SK-N-SH treated with all-trans-retinoic acid at 6 μM for 48 hours (cell line): ENCODE data around the gene PELI3.

ENCODE experiments used
- ARNTL ChIP-seq: fragments of 450-650 bp; formaldehyde crosslinking; IDR thresholded peaks from 2 replicates; pipeline ENCODE4 v1.5.0; 2020; ENCODE audit warnings: low read depth, mild to moderate bottlenecking, moderate library complexity, borderline replicate concordance
- BACH2 ChIP-seq: fragments of 250-450 bp; sonication (Bioruptor Pico); IDR thresholded peaks from 2 replicates; pipeline ENCODE4 v1.9.0; 2021; ENCODE audit warnings: mild to moderate bottlenecking, borderline replicate concordance
- CSDC2 ChIP-seq: fragments of 250-450 bp; sonication (Bioruptor Pico); IDR thresholded peaks from 2 replicates; pipeline ENCODE4 v1.5.0; 2020; ENCODE audit warnings: mild to moderate bottlenecking, moderate library complexity
- GLIS3 ChIP-seq: fragments of 250-450 bp; sonication (Bioruptor Pico); IDR thresholded peaks from 2 replicates; pipeline ENCODE4 v1.5.0; 2020; ENCODE audit warnings: mild to moderate bottlenecking, moderate library complexity
- RARB ChIP-seq: fragments of 250-450 bp; sonication (Bioruptor Pico); IDR thresholded peaks from 2 replicates; pipeline ENCODE4 v1.8.0; 2021; ENCODE audit warnings: mild to moderate bottlenecking, moderate library complexity
- SNAI2 ChIP-seq: fragments of 250-450 bp; sonication (Bioruptor Pico); IDR thresholded peaks from 2 replicates; pipeline ENCODE4 v1.5.0; 2020; ENCODE audit warnings: mild to moderate bottlenecking, moderate library complexity
- TCF4 ChIP-seq: fragments of 250-450 bp; sonication (Bioruptor Pico); IDR thresholded peaks from 2 replicates; pipeline ENCODE4 v1.8.0; 2021; ENCODE audit warnings: mild to moderate bottlenecking, moderate library complexity, borderline replicate concordance
- TSHZ2 ChIP-seq: fragments of 250-450 bp; sonication (Bioruptor Pico); IDR thresholded peaks from 2 replicates; pipeline ENCODE4 v1.5.0; 2020; ENCODE audit warnings: mild to moderate bottlenecking, moderate library complexity
- ZFP3 ChIP-seq: fragments of 250-450 bp; sonication (Bioruptor Pico); IDR thresholded peaks from 2 replicates; pipeline ENCODE4 v1.5.0; 2020; ENCODE audit warnings: mild to moderate bottlenecking, moderate library complexity
- ZFP30 ChIP-seq: fragments of 450-650 bp; formaldehyde crosslinking; IDR thresholded peaks from 2 replicates; pipeline ENCODE4 v1.5.0; 2022; ENCODE audit warnings: mild to moderate bottlenecking, moderate library complexity
- TF ChIP-seq, protein P1 (sequence below): fragments of 250-450 bp; sonication (Bioruptor Pico); IDR thresholded peaks from 2 replicates; pipeline ENCODE4 v1.8.0; 2021; ENCODE audit warnings: low read depth, mild to moderate bottlenecking, moderate library complexity, borderline replicate concordance
- TF ChIP-seq, protein P2 (sequence below): fragments of 250-450 bp; sonication (Bioruptor Pico); IDR thresholded peaks from 2 replicates; pipeline ENCODE4 v1.8.0; 2020; ENCODE audit warnings: mild to moderate bottlenecking, moderate library complexity, borderline replicate concordance
- TF ChIP-seq, protein P3 (sequence below): fragments of 250-450 bp; sonication (Bioruptor Pico); IDR thresholded peaks from 2 replicates; pipeline ENCODE4 v1.5.1; 2020; ENCODE audit warnings: low read depth, mild to moderate bottlenecking, moderate library complexity

- no peak for TF ChIP-seq ZFP3
- no peak for TF ChIP-seq RARB
- TF ChIP-seq, protein P1, sequence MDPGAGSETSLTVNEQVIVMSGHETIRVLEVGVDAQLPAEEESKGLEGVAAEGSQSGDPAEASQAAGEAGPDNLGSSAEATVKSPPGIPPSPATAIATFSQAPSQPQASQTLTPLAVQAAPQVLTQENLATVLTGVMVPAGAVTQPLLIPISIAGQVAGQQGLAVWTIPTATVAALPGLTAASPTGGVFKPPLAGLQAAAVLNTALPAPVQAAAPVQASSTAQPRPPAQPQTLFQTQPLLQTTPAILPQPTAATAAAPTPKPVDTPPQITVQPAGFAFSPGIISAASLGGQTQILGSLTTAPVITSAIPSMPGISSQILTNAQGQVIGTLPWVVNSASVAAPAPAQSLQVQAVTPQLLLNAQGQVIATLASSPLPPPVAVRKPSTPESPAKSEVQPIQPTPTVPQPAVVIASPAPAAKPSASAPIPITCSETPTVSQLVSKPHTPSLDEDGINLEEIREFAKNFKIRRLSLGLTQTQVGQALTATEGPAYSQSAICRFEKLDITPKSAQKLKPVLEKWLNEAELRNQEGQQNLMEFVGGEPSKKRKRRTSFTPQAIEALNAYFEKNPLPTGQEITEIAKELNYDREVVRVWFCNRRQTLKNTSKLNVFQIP (CRISPR knock-in tag): no peak
- no peak for TF ChIP-seq CSDC2 (CRISPR knock-in tag)
- TF ChIP-seq ARNTL (CRISPR knock-in tag): no peak
- no peak for TF ChIP-seq TCF4 (CRISPR knock-in tag)
- TF ChIP-seq, protein P2, sequence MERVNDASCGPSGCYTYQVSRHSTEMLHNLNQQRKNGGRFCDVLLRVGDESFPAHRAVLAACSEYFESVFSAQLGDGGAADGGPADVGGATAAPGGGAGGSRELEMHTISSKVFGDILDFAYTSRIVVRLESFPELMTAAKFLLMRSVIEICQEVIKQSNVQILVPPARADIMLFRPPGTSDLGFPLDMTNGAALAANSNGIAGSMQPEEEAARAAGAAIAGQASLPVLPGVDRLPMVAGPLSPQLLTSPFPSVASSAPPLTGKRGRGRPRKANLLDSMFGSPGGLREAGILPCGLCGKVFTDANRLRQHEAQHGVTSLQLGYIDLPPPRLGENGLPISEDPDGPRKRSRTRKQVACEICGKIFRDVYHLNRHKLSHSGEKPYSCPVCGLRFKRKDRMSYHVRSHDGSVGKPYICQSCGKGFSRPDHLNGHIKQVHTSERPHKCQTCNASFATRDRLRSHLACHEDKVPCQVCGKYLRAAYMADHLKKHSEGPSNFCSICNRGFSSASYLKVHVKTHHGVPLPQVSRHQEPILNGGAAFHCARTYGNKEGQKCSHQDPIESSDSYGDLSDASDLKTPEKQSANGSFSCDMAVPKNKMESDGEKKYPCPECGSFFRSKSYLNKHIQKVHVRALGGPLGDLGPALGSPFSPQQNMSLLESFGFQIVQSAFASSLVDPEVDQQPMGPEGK: no peak
- no peak for TF ChIP-seq ZFP30 (CRISPR knock-in tag)
- no peak for TF ChIP-seq BACH2
- TF ChIP-seq, protein P3, sequence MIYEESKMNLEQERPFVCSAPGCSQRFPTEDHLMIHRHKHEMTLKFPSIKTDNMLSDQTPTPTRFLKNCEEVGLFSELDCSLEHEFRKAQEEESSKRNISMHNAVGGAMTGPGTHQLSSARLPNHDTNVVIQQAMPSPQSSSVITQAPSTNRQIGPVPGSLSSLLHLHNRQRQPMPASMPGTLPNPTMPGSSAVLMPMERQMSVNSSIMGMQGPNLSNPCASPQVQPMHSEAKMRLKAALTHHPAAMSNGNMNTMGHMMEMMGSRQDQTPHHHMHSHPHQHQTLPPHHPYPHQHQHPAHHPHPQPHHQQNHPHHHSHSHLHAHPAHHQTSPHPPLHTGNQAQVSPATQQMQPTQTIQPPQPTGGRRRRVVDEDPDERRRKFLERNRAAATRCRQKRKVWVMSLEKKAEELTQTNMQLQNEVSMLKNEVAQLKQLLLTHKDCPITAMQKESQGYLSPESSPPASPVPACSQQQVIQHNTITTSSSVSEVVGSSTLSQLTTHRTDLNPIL (CRISPR knock-in tag): no peak
- no peak for TF ChIP-seq GLIS3 (CRISPR knock-in tag)
- no peak for TF ChIP-seq SNAI2 (CRISPR knock-in tag)
- no peak for TF ChIP-seq TSHZ2
These were observed 10.1 kb downstream of the PELI3 start for GRCh38 chr11:66476841-66477251.
